Measurements from ENCODE around the gene SURF2.

GRCh38 chr9:133367778-133368177, 11.4 kb downstream of the SURF2 start:
- TF ChIP-seq CTCF (IDR thresholded peaks at IDR 0.05) (no peak), POLR2AphosphoS5 (IDR thresholded peaks at IDR 0.05) (no peak), EP300 (IDR thresholded peaks at IDR 0.05; ENCODE audit: low read depth) (no peak)
